Transverse colon (tissue), 4 donors: ENCODE results near the gene MPV17L2.

Experiments
- CTCF ChIP-seq, 5 experiments: fragments of 200-600 bp in 3 of 5; fragments of 450-650 bp in 2 of 5; sonication (generic) in 3 of 5; IDR thresholded peaks; 1 replicate in 2 of 5; 2 replicates in 3 of 5; pipeline ENCODE4 v1.5.1; 2016 to 2017; ENCODE audit warnings: antibody characterized with exemption in 5 of 5, inconsistent platforms in 3 of 5, mild to moderate bottlenecking in 2 of 5, moderate library complexity in 1 of 5
- EP300 ChIP-seq: sonication (generic); formaldehyde crosslinking; IDR thresholded peaks from one replicate; pipeline ENCODE4 v1.6.1; 2017; ENCODE audit warnings: antibody characterized with exemption, low read depth
- POLR2A ChIP-seq: fragments of 450-650 bp; IDR thresholded peaks from one replicate; pipeline ENCODE4 v1.6.1; 2016; ENCODE audit warnings: antibody characterized with exemption, mild to moderate bottlenecking, moderate library complexity
- POLR2AphosphoS5 ChIP-seq, 3 donors: sonication (generic); formaldehyde crosslinking; IDR thresholded peaks; one replicate each; pipeline ENCODE4 v1.6.1; 2016; ENCODE audit warnings: antibody characterized with exemption in 3 of 3

- TF ChIP-seq CTCF (IDR thresholded peaks at IDR 0.05), result no peak
- TF ChIP-seq POLR2AphosphoS5 (IDR thresholded peaks at IDR 0.05), result no peak
- TF ChIP-seq EP300, result no peak
- TF ChIP-seq POLR2A, result no peak
Measured at GRCh38 chr19:18245297-18245696, 52.3 kb downstream of the MPV17L2 start.
